Osteoblast (primary cell): Measurements from ENCODE around the gene SPRY2. TPM values are rescaled to one million over a fixed set of nuclear protein-coding genes. Genes with fewer than 3 reads are reported as not detected.
A peak's percentile ranks its signal among the peaks of the same experiment; 100 is the strongest.

ENCODE experiments used
- DNase-seq: peaks from one replicate; pipeline ENCODE4 v3.0.0; 2011; ENCODE audit warnings: low spot score, mixed read lengths; ENCODE audit not compliant: insufficient read length; ENCODE audit errors: missing footprints
- H2AFZ ChIP-seq: 2 replicates; pipeline ENCODE4 v1.6.0; 2011; ENCODE audit warnings: mild to moderate bottlenecking, low read length
- H3K27ac ChIP-seq: 2 replicates; pipeline ENCODE4 v1.5.1; 2011; ENCODE audit warnings: mild to moderate bottlenecking, low read depth, low read length, moderate library complexity
- H3K27me3 ChIP-seq: 2 replicates; pipeline ENCODE4 v1.6.0; 2012; ENCODE audit warnings: mild to moderate bottlenecking, control low read depth, inconsistent platforms, low read length, moderate library complexity; ENCODE audit not compliant: insufficient read depth
- H3K36me3 ChIP-seq: 2 replicates; pipeline ENCODE4 v1.5.1; 2011; ENCODE audit warnings: mild to moderate bottlenecking, low read length, control low read depth, moderate library complexity; ENCODE audit not compliant: insufficient read depth
- H3K4me1 ChIP-seq: 2 replicates; pipeline ENCODE4 v1.5.1; 2011; ENCODE audit warnings: mild to moderate bottlenecking, low read length, control low read depth, moderate library complexity; ENCODE audit not compliant: insufficient read depth
- H3K4me2 ChIP-seq: 2 replicates; pipeline ENCODE4 v1.6.0; 2011; ENCODE audit warnings: mild to moderate bottlenecking, low read length; ENCODE audit not compliant: insufficient read depth
- H3K4me3 ChIP-seq: fragments of 200-600 bp; sonication (generic); 3 replicates; pipeline ENCODE4 v1.5.1; 2012; ENCODE audit warnings: mild to moderate bottlenecking, low read length, inconsistent platforms; ENCODE audit not compliant: insufficient read depth
- H3K79me2 ChIP-seq: 2 replicates; pipeline ENCODE4 v1.6.0; 2012; ENCODE audit warnings: mild to moderate bottlenecking, low read length, control low read depth, inconsistent platforms; ENCODE audit not compliant: insufficient read depth
- H3K9me3 ChIP-seq: 2 replicates; pipeline ENCODE4 v1.5.1; 2011; ENCODE audit warnings: low read depth, low read length, control low read depth
- H4K20me1 ChIP-seq: 2 replicates; pipeline ENCODE4 v1.6.0; 2012; ENCODE audit warnings: mild to moderate bottlenecking, low read length, control low read depth; ENCODE audit not compliant: insufficient read depth
- CTCF ChIP-seq: IDR thresholded peaks from 2 replicates; pipeline ENCODE4 v1.5.1; 2011; ENCODE audit warnings: mild to moderate bottlenecking, low read depth, low read length, moderate library complexity; ENCODE audit errors: extremely low read depth
- total RNA-seq: library from RNA; depleted of rRNA; stranded (reverse); fragments of >200 nt; gene quantifications from 2 replicates; pipeline ENCODE4 v1.2.3, GENCODE V29; 2012

Gene SPRY2
- total RNA-seq, 1 donor, result 6.5 TPM

GRCh38 chr13:80371840-80372509, 31.0 kb upstream of the SPRY2 start:
- no peak overlapping the region for H3K27ac ChIP-seq
- H3K79me2 ChIP-seq, result no peaks in the 10 kb centered on the region
- TF ChIP-seq CTCF, result no peak
- H3K4me1 ChIP-seq, result no peaks in the 10 kb centered on the region
- H3K27me3 ChIP-seq, result no peaks in the 10 kb centered on the region
- no peak overlapping the region for H2AFZ ChIP-seq
- DNase-seq, result no peak
- no peaks in the 10 kb centered on the region for H4K20me1 ChIP-seq
- no peak overlapping the region for H3K4me2 ChIP-seq
- H3K36me3 ChIP-seq, result no peaks in the 10 kb centered on the region
- H3K4me3 ChIP-seq, result no peak overlapping the region
- no peaks in the 10 kb centered on the region for H3K9me3 ChIP-seq

GRCh38 chr13:80367473-80367872, 26.5 kb upstream of the SPRY2 start:
- Histone ChIP-seq H2AFZ (no peak overlapping the region), H3K4me1 (no peaks in the 10 kb centered on the region), H4K20me1 (no peaks in the 10 kb centered on the region), H3K36me3 (no peaks in the 10 kb centered on the region), H3K79me2 (no peaks in the 10 kb centered on the region), H3K9me3 (no peaks in the 10 kb centered on the region), H3K4me2 (no peak overlapping the region), H3K27ac (no peak overlapping the region), H3K4me3 (no peak overlapping the region), H3K27me3 (no peaks in the 10 kb centered on the region)
- no peak for TF ChIP-seq CTCF
- no peak for DNase-seq

GRCh38 chr13:80363890-80364503, 23.1 kb upstream of the SPRY2 start:
- no peak overlapping the region for H3K27ac ChIP-seq
- H3K4me3 ChIP-seq, result peak overlapping the region; percentile 32
- H2AFZ ChIP-seq, result no peak overlapping the region

More at GRCh38 chr13:80363890-80364503, 23.1 kb upstream of the SPRY2 start:
- Histone ChIP-seq H3K4me1 (no peaks in the 10 kb centered on the region), H3K79me2 (no peaks in the 10 kb centered on the region), H3K27me3 (no peaks in the 10 kb centered on the region), H3K4me2 (peak overlapping the region; percentile 69), H3K36me3 (no peaks in the 10 kb centered on the region), H4K20me1 (no peaks in the 10 kb centered on the region), H3K9me3 (no peaks in the 10 kb centered on the region)
- TF ChIP-seq CTCF, result peak; percentile 86
- DNase-seq, result no peak
